ENCODE results near the gene ARHGEF39. TPM values are rescaled to one million over a fixed set of nuclear protein-coding genes. Genes with fewer than 3 reads are reported as not detected.
A peak's percentile ranks its signal among the peaks of the same experiment; 100 is the strongest.
"Not testable (repeated sequence)": the region's sequence is repeated elsewhere in the genome, so short reads cannot be mapped to it uniquely, and the experiment has no call there.

ARHGEF39 gene
- total RNA-seq, 3 donors from 2014 or later = 0.59 to 1.6 (median 0.80) TPM

- Histone ChIP-seq H3K27me3 (no peaks in the 10 kb centered on the region), H3K27ac (peak overlapping the region in 1 of 2 donors; percentile 30), H3K4me1 (no peaks in the 10 kb centered on the region), H3K36me3 (no peaks in the 10 kb centered on the region), H3K4me3 (peak overlapping the region in 2 of 3 donors; percentile 3 to 7), H3K9me3 (no peaks in the 10 kb centered on the region)
- no peak for TF ChIP-seq POLR2AphosphoS5 (IDR thresholded peaks at IDR 0.05)
- TF ChIP-seq CTCF (IDR thresholded peaks at IDR 0.05) = no peak
- TF ChIP-seq POLR2A (IDR thresholded peaks at IDR 0.05) = no peak
- intact Hi-C loops (cut with DNase I; ENCODE audit: low total_unique reads) = loop anchor here (5.0 kb wide), 1 partner anchor 42 kb away; the partner anchor contains the start of gene TESK1
- DNase-seq (ENCODE audit: low spot score in 2 of 2) = no peak
These were observed 15.3 kb downstream of the ARHGEF39 start for GRCh38 chr9:35649431-35650340.

DNA sequence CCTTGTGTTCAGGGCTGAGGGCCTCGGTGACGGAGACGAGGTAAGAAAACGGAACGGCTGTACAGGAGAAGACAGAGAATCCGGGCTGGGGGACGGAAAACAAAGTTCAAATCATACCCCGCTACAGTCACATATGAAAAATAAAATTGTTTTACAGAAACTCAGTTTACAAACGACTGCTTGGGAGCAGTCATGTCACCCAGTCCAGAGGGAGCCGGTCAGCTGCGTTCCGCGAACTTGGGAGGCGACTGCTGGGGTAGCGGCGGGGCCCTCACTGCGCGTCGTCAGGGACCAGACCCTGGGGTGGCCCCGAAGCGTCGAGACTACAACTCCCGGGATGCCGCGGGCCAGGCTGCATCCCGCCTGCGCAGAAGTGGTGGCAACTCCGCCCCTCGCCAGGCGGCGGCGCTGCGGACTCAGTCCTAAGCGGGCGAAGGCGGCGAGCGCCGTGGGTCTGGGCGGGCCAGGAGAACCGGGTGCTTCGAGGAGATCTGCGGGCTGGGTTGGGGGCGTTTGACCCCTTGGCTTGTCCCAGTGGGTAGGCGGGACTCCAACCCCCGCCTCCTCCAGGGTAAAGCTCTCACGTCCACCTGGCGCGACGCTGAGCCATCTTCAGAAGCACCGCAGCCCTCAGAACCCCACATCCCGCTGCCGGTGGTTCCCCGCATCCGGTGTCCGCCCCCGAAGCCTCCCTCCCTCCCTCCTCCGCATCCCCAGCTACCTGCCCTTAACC, 18.3 kb downstream of the ARHGEF39 start:
- no peaks in the 10 kb centered on the region for H3K4me1 ChIP-seq
- peak; percentile 92 to 94 for DNase-seq (ENCODE audit: low spot score in 2 of 2)

GRCh38 chr9:35646153-35646532, 18.9 kb downstream of the ARHGEF39 start:
- no peak for TF ChIP-seq CTCF (IDR thresholded peaks at IDR 0.05)
- no peak for TF ChIP-seq POLR2A (IDR thresholded peaks at IDR 0.05)
- TF ChIP-seq POLR2AphosphoS5 (IDR thresholded peaks at IDR 0.05) = no peak
- Histone ChIP-seq H3K4me1 (no peaks in the 10 kb centered on the region), H3K9me3 (no peaks in the 10 kb centered on the region), H3K36me3 (no peaks in the 10 kb centered on the region), H3K27me3 (no peaks in the 10 kb centered on the region), H3K27ac (peak overlapping the region; percentile 94 to 95), H3K4me3 (peak overlapping the region; percentile 52 to 79 (median 63))
- intact Hi-C loops (cut with DNase I; ENCODE audit: low total_unique reads) = no loop called here
- DNase-seq (ENCODE audit: low spot score in 2 of 2) = peak; percentile 63 to 72

More for the DNA sequence above, 18.3 kb downstream of the ARHGEF39 start:
- no peaks in the 10 kb centered on the region for H3K36me3 ChIP-seq
- H3K27me3 ChIP-seq = no peaks in the 10 kb centered on the region
- H3K9me3 ChIP-seq = no peaks in the 10 kb centered on the region
- TF ChIP-seq POLR2A (IDR thresholded peaks at IDR 0.05) = peak; percentile 63
- TF ChIP-seq CTCF (IDR thresholded peaks at IDR 0.05) = peak; percentile 88 to 95 (median 95)
- TF ChIP-seq POLR2AphosphoS5 (IDR thresholded peaks at IDR 0.05) = peak; percentile 88 to 93 (median 89)
- H3K4me3 ChIP-seq = peak overlapping the region; percentile 52 to 79 (median 63)
- intact Hi-C loops (cut with DNase I; ENCODE audit: low total_unique reads) = no loop called here
- H3K27ac ChIP-seq = peak overlapping the region; percentile 94 to 95

DNA sequence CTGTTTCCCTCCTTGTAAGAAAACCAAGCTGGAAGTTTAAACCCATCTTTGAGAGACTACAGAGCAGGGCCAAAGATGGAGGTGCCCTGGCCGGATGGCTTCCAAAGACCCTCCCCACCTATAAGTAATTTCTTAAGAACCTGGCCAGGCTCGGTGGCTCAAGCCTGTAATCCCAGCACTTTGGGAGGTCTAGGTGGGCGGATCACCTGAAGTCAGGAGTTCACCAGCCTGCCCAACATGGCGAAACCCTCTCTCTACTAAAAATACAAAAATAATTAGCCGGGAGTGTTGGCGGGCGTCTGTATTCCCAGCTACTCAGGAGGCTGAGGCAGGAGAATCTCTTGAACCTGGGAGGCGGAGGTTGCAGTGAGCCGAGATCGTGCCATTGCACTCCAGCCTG, 19.3 kb downstream of the ARHGEF39 start:
- H3K4me1 ChIP-seq; H3K27me3 ChIP-seq; H3K9me3 ChIP-seq; DNase-seq (ENCODE audit: low spot score in 2 of 2); H3K36me3 ChIP-seq; intact Hi-C loops (cut with DNase I; ENCODE audit: low total_unique reads): not testable (repeated sequence)
- H3K27ac ChIP-seq = peak overlapping the region; percentile 94 to 95
- H3K4me3 ChIP-seq = peak overlapping the region; percentile 52 to 79 (median 63)

GRCh38 chr9:35643046-35643445, 21.9 kb downstream of the ARHGEF39 start:
- H3K9me3 ChIP-seq = no peaks in the 10 kb centered on the region
- no peaks in the 10 kb centered on the region for H3K4me1 ChIP-seq
- no peak for TF ChIP-seq POLR2A (IDR thresholded peaks at IDR 0.05)
- TF ChIP-seq POLR2AphosphoS5 (IDR thresholded peaks at IDR 0.05) = no peak
- no peak for TF ChIP-seq CTCF (IDR thresholded peaks at IDR 0.05)
- H3K36me3 ChIP-seq = no peaks in the 10 kb centered on the region
- H3K27me3 ChIP-seq = no peaks in the 10 kb centered on the region
- DNase-seq (ENCODE audit: low spot score in 2 of 2) = no peak
- no peak overlapping the region for H3K27ac ChIP-seq
- intact Hi-C loops (cut with DNase I; ENCODE audit: low total_unique reads) = no loop called here
- no peak overlapping the region for H3K4me3 ChIP-seq

DNA sequence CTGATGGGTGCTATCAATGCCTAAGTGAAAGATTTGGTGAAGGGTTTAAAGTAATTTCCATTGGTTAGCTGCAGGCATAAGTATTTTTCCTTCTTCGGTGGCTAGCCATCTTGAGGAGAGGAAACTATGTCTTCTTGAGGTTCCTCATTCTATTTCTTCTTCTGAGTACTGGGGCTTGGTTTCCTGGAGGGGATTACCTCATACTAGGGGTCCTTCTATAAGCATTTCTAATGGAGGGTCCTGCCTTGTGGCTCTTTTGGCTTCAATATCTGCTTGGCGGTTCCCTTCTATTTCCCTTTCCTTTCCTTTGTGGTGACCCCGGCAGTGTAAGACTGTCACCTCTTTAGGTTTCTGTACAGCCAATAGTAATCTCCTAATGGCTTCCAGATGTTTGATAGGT, 23.5 kb downstream of the ARHGEF39 start:
- DNase-seq (ENCODE audit: low spot score in 2 of 2); H3K36me3 ChIP-seq; H3K4me3 ChIP-seq; H3K27me3 ChIP-seq; intact Hi-C loops (cut with DNase I; ENCODE audit: low total_unique reads); H3K9me3 ChIP-seq; H3K27ac ChIP-seq; H3K4me1 ChIP-seq: not testable (repeated sequence)

GRCh38 chr9:35640431-35640830, 24.6 kb downstream of the ARHGEF39 start:
- H3K9me3 ChIP-seq; H3K36me3 ChIP-seq; H3K4me3 ChIP-seq; intact Hi-C loops (cut with DNase I; ENCODE audit: low total_unique reads); H3K27ac ChIP-seq; H3K4me1 ChIP-seq; H3K27me3 ChIP-seq; DNase-seq (ENCODE audit: low spot score in 2 of 2): not testable (repeated sequence)

Data from breast epithelium (tissue), 4 donors.